H7 (cell line): Measurements from ENCODE around the gene MBD3. TPM values are rescaled to one million over a fixed set of nuclear protein-coding genes. Genes with fewer than 3 reads are reported as not detected.

Source experiments
- total RNA-seq: library from RNA; depleted of rRNA; stranded (reverse); fragments of >200 nt; shearing (Covaris generic); gene quantifications from 2 replicates; pipeline ENCODE4 v1.2.3, GENCODE V29; 2014; rRNA removed

Gene MBD3
- total RNA-seq, 1 experiment from 2014 or later: 105 TPM

Other genes with a start within 250 kb of the MBD3 start
- 125 and 140 TPM in 2 replicates for gene NDUFS7, start 209.0 kb downstream of the MBD3 start, total RNA-seq
- gene GAMT, start 191.3 kb downstream of the MBD3 start, total RNA-seq: 12.3 and 31.6 TPM in 2 replicates
- gene DAZAP1, start 185.3 kb downstream of the MBD3 start, total RNA-seq: 196 and 198 TPM in 2 replicates
- gene RPS15, start 154.5 kb downstream of the MBD3 start, total RNA-seq: 1,494 and 1,693 TPM in 2 replicates
- gene APC2, start 142.7 kb downstream of the MBD3 start, total RNA-seq: 0.11 and 0.31 TPM in 2 replicates
- 57.2 and 75.3 TPM in 2 replicates for gene C19orf25, start 113.7 kb downstream of the MBD3 start, total RNA-seq
- 5.5 and 9.6 TPM in 2 replicates for gene PCSK4, start 102.5 kb downstream of the MBD3 start, total RNA-seq
- gene REEP6, start 101.7 kb downstream of the MBD3 start, total RNA-seq: 3.1 and 4.5 TPM in 2 replicates
- 0.21 and 0.52 TPM in 2 replicates for gene ADAMTSL5, start 79.8 kb downstream of the MBD3 start, total RNA-seq
- gene PLK5, start 68.8 kb downstream of the MBD3 start, total RNA-seq: 0.14 and 0.18 TPM in 2 replicates
- gene MEX3D, start 24.5 kb downstream of the MBD3 start, total RNA-seq: 107 and 117 TPM in 2 replicates
- gene UQCR11, start 12.6 kb upstream of the MBD3 start, total RNA-seq: 103 and 111 TPM in 2 replicates
- gene TCF3, start 59.8 kb upstream of the MBD3 start, total RNA-seq: 277 and 293 TPM in 2 replicates
- not detected in 2 replicates for gene ONECUT3, start 160.6 kb upstream of the MBD3 start, total RNA-seq
- 5.8 and 7.4 TPM in 2 replicates for gene ATP8B3, start 219.4 kb upstream of the MBD3 start, total RNA-seq